OCI-M2 (cell line): ENCODE measurements around the gene FOXC1.

ENCODE experiments used
- DNase-seq: peaks from one replicate; lab custom pipeline; 2025; ENCODE audit not compliant: unreplicated experiment; lab: John Stamatoyannopoulos, UW

FOXC1 gene

DNA sequence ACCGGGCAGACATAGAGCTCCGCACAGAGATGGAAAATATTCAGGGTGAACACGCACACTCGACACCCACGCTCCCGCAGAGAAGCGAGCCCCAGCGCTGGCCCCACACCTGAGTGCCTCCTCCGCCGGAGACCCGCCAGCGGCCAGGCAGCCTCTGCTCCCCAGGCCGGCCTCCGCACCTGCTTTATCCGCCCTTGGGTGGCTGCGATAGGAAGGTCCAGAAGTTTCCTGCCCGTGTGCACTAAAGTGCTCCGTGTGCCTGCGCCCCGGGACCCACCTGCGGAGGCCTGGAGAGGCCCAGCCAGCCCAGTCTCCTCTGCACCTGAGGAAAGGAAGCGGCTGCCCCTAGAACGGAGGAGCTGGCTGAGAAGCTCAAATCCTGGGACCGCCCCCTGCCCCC lies 10.8 kb upstream of the FOXC1 start:
- DNase-seq = no peak

- no peak for DNase-seq
Observed at GRCh38 chr6:1599469-1599868, 10.2 kb upstream of the FOXC1 start.

DNA sequence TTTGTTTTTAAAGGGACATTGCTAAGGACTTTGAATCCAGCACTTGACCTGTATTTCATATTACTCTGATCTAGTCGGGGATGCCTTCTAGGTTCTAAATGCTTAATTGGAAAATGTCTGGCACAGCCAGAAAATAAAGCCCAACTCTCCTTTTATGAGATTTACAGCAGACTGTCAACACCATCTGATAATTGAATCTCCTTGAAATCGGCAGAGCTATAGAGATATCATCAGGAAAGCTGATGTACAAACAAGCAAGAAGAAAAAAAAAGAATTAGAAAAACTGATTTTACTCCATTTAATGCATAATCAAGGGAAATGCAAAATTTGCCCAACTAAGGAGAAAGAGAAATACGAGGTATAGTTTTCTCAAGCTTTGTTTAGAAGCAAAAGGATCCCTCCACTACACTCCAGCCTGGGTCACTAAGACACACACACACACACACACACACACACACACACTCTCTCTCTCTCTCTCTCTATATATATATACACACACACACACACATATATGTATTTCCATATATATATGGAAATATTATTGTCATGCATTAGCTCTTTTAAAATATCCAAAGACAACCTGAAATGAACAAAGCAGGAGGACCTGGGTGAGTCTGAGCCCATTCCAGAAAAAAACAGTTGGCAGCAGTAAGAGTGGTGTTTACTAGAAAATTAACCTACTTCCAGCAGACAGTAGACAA lies 9.5 kb upstream of the FOXC1 start:
- no peak for DNase-seq

GRCh38 chr6:1600764-1601157 lies 9.0 kb upstream of the FOXC1 start:
- DNase-seq = no peak

GRCh38 chr6:1601158-1602048 lies 8.3 kb upstream of the FOXC1 start:
- DNase-seq = no peak

- no peak for DNase-seq
Observed at GRCh38 chr6:1602049-1602713, 7.5 kb upstream of the FOXC1 start.

- DNase-seq = no peak
Observed at GRCh38 chr6:1603708-1604107, 6.0 kb upstream of the FOXC1 start.

DNA sequence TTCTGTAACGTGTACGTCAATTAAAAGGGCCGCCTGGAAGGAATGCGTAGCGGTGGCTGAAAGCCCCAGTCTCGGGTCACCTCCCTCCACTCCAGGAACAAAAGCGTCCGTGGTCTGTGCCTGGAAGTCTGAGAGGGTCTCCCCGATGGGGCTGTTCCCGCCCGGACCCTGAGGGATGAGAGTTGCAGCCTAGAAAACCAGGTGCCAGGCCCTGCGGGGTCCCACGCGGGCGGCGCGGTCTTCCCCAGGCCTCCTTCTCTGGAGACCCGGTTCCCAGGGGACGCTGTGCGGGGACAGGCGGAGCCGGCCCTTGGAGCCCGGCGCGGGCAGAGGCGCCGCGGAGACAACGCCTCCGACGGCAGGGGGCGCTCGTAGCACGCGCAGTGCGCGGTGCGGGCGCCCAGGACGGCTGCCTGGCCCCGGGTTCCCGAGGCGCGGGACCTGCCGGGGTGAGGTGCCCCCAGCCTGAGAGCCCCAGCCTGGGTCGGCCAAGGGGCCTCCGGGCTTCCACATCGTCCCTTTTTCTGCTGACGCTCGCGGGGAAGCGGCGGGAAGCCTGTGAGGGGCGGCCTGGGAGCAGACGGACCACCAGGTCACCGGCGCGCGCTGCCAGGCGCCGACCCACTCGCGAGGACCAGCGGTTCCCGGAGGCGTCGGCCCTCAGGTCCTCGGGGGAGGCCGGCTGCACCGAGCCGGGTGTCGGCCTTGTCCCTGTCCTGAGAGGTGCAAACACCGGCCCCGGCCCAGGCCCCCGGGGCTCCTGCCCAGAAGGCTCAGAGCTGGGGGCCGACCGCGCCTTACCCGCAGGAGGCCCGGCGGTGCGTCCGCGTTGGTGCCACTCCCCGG lies 5.3 kb upstream of the FOXC1 start:
- DNase-seq = no peak

DNA sequence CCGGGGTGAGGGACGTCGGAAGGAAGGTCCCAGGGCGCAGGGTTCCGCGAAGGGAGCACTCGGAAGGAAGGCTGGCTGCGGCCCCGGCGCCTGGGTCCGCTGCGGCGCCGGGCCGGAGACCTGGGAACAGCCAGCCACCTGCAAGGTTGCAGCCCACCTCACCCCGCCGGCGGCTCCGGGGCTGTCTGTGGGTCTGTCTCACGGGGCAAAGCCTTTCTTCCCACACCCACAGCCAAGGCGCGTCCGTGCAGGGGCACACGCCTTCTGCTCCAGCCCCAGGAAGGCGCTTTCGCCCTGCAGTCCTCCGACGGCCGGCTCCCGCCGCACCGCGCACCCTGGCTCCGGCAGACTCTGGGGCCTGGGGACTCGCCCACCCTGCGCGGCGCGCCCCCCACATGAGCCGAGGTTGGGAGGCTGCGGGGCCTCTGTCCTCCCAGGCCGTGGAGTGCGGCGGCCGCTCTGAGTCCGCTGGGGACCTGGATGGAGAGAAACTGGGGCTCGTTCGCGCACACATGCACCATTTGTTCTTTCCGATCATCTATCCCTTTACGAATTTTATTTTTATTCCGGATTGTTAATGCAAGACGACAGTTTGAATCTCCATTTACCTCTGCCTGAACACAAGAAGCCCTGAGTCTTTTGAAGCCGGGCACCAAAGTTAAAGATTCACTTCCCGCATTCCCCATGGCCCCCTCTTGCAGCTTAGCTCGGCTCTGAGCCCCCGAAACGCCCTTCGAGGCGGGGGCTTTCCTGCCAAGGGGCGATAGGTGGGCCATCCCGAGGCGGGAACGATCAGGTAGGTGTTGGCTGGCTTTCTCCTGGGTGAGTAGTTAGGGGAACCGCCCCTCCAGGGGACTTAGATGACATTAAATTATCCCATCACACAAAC lies 4.5 kb upstream of the FOXC1 start:
- DNase-seq = no peak

GRCh38 chr6:1605893-1606779 lies 3.6 kb upstream of the FOXC1 start:
- DNase-seq = no peak

- DNase-seq = no peak
Observed at GRCh38 chr6:1606780-1607515, 2.8 kb upstream of the FOXC1 start.

- DNase-seq = no peak
Observed at GRCh38 chr6:1607516-1608221, 2.0 kb upstream of the FOXC1 start.

DNA sequence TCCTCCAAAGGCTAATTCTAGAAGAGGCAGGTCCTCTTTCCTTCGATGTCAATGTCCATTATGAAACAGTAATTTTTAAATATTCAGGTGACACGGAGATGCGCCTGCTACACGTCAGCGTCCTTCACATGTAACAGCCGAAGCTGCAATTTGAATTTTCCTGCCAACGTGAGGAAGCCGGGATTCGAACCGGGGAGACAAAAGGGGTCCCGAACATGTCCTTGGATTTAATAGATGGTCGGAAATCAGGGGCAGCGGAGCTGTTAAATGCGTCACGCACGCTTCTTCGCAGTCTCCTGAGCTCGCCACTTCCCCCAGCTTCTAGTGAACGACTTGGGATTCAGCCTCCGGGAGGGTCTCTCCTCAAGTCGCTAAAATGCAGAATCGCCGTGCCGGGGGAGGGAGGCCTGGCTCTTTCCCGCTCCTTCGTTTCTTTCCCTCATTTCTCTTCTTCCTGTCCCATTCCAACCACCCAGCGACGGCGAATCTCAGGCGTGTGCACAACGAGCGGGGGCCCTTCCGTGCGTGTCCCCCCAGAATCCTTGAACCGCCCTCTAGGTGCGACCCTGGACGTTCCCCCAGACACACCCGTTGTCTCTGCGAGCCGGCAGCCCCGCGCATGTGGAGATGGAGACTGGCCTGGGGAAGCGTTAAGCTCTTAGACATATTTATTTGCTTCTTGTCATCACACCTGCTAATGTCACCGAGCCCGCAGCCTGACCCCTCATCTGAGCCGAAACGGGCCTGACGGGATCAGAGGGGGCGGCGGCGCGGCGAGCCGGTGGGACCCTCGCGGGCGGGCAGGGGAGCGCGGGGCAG lies 1.3 kb upstream of the FOXC1 start:
- no peak for DNase-seq

GRCh38 chr6:1609041-1609647 lies 571 bp upstream of the FOXC1 start:
- no peak for DNase-seq

DNA sequence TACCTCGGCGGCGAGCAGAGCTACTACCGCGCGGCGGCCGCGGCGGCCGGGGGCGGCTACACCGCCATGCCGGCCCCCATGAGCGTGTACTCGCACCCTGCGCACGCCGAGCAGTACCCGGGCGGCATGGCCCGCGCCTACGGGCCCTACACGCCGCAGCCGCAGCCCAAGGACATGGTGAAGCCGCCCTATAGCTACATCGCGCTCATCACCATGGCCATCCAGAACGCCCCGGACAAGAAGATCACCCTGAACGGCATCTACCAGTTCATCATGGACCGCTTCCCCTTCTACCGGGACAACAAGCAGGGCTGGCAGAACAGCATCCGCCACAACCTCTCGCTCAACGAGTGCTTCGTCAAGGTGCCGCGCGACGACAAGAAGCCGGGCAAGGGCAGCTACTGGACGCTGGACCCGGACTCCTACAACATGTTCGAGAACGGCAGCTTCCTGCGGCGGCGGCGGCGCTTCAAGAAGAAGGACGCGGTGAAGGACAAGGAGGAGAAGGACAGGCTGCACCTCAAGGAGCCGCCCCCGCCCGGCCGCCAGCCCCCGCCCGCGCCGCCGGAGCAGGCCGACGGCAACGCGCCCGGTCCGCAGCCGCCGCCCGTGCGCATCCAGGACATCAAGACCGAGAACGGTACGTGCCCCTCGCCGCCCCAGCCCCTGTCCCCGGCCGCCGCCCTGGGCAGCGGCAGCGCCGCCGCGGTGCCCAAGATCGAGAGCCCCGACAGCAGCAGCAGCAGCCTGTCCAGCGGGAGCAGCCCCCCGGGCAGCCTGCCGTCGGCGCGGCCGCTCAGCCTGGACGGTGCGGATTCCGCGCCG lies 994 bp downstream of the FOXC1 start:
- DNase-seq = no peak

DNA sequence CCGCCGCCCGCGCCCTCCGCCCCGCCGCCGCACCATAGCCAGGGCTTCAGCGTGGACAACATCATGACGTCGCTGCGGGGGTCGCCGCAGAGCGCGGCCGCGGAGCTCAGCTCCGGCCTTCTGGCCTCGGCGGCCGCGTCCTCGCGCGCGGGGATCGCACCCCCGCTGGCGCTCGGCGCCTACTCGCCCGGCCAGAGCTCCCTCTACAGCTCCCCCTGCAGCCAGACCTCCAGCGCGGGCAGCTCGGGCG lies 1.5 kb downstream of the FOXC1 start:
- no peak for DNase-seq
